ENCODE data around the gene FAM204A.

The FAM204A gene

DNA sequence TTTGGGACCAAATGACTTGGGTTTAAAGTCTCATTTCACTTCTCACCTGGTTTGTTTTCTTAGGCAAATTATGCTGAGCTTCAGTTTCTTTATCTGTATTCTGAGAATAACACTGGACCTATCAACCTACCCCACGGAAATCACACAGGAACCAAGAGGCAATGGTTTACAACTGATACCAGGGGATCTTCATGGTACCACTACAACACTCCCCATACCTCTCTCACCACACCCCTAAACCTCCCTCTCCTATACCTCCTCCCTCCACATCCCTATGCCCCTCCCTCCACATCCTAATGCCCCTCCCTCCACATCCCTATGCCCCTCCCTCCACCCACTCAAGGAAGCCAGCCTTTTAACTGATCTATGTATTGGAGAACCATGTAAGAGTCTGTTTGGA lies 9.9 kb downstream of the FAM204A start:
- DNase-seq (ENCODE audit: low read depth, low spot score) = no peak

DNA sequence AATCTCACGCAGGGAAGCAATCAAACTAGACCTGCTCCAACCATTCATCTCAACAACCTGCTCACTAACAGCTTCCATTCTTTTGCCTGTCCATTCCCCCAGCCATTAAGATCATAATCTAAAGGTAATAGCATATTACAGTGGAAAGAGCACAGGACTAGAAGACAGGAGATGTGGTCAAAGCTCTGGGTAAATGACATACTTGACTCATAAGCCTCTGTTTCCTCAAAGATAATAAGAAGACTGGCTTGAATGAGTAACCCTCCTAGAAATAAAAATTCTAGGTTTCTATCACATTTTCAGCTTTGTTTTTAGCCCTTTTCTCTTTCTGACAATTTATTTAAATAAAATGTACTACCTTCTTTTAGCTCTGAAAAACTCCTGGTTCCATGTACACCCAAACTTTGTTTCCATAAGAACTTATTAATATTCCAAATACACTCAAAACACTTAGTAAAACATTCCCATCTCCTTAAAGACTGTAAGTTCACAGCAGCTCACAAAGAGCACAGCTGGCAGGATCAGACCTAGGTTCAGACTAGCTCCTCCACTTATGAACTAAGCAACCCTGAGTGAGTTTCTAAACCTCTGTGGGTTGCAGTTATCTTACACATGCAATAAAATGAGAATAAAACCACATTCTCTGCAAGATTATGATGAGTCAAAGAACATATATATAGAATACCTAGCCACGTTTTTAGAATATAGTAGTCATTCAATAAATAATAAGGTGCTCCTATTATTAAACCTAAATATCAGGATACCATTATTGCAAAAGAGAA lies 11.6 kb downstream of the FAM204A start:
- no peak for DNase-seq (ENCODE audit: low read depth, low spot score)

DNA sequence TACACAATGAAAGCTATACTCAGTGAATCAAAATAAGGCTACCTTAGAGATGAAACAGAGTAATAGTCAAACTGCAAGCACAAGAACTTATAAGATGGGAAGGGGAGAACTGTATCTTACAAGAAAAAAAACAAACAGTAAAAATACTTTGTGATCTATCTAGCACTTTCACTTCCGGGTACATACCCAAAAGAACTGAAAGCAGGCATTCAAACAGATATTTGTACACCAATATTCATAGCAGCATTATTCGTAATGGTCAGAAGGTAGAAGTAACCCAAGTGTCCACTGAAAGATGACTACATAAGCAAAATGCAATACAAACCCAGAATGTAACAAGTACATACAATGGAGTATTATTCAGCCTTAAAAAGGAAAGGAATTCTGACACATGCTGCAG lies 18.0 kb downstream of the FAM204A start:
- DNase-seq (ENCODE audit: low read depth, low spot score) = no peak

DNA sequence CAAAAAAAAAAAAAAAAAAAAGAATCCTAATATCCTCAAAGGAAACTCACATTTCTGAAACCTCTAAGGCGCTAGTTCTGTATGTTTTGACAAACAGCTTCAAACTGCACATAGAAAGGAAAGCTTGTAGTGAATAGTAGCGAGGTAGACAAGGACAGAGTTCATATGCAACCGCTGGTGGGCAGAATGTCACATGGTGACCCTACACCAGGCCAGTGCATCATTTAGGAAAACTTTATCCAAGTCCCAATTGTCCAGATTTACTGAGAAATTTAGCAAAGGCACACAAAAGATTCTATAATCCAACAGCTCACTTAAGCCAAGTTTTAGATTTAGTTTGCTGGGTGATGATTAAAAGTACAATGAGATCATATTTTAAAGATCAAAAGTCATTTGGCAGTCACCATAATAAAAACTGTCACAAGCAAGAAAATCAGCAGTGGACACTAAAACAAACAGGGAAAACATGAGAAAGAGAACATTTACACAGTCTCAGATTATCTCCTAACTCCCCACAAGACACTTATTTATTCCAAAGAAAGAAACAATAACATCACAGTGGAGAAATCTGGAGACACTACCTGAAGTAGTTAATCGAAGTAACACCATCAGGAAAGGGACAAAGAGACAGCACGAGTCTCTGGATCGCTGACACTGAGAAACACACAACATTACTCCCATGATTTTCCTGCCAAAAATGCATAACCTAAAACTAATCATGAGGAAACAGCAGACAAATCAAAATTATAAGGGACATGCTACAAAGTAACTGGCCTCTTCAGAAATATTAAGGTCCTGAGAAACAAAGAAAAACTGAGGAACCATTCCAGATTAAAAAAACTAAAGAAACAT lies 20.2 kb downstream of the FAM204A start:
- DNase-seq (ENCODE audit: low read depth, low spot score) = no peak

DNA sequence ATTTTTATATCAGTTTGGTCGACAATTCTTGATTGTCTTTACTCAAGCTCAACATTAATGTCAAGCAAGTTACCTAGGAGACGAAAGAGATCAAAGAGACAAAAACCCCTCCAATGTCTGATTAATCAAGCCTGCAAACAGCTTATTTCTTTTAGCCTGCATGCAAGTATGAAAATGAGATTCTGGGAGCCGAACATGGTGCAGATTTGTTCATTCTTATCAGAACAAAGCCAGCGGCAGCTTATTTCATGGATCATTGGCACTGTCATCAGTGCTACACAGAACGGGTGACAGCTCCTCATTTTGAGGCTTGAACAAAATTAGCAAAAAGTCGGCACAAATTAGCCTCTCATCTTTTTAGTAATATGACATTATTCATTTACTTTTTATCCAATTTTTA lies 26.5 kb downstream of the FAM204A start:
- DNase-seq (ENCODE audit: low read depth, low spot score) = no peak

DNA sequence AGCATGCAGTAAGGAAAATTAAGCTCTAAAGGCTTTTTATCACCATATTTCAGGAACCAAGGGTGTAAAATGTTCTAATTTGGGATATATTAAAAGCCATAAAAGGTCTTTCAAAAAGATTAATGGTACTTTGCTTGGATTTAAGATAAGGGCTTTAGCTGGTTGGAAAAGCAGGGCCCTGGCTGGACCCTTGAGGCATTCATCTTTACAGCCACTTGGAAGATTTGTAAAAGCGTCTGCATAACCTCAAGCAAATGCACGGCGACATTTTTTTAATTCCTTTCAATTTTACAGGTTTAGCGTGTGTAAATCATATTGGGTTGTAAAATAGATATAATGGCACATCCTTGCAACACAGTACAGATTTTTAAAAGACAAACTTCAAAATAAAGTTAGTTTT lies 27.2 kb downstream of the FAM204A start:
- DNase-seq (ENCODE audit: low read depth, low spot score) = no peak

DNA sequence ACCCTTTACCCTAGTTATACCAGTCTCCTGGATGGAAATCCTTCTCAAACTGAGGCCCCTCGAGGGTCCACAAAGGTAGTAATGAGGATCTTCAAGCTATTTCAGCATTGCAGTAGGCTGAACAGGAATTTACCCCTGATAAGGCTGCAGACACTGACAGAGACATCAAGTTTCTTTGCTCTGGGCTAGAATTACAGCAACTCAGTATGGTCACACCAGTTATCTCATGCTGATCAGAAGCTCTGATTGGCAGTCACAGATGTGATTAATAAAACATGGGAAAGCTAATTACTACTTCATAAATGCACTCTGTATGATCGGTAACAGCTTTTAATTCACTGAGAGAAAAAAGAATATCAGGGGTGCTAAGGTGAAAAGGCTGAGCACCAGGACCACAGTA lies 30.6 kb downstream of the FAM204A start:
- DNase-seq (ENCODE audit: low read depth, low spot score) = no peak

DNA sequence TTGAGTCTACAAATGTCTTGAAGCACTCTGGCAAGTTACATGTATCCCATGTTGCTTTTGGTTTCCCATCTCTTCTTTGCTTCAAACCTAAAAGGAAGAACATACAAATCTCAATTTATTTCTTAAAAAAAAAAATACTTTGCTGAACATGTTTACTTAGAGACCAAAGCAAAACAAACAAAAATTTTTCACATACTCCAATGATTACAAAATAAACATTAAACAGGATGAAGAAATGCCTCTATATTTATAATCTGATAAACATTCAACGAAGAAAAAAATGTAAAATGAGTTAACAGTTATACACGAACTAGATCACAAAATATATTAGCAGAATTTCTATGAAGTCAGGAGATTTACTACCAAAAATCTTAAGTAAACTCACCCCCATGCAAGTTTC lies 31.3 kb downstream of the FAM204A start:
- no peak for DNase-seq (ENCODE audit: low read depth, low spot score)

DNA sequence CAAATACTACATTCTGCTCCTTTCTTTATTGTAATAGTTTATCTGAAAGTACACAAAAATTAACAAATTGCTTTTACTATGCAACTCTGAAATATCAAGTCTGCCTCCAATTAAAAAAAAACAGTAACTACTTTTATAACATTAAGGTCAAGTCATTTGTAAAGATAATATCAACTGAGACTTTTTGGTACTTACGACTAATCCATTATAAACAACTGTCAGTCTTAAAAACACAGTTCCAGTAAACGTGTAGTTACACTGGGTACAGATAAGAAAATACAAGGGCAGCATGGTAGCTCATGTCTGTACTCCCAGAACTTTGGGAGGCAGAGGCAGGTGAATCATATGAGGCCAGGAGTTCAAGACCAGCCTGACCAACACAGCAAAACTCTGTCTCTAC lies 32.2 kb downstream of the FAM204A start:
- no peak for DNase-seq (ENCODE audit: low read depth, low spot score)

DNA sequence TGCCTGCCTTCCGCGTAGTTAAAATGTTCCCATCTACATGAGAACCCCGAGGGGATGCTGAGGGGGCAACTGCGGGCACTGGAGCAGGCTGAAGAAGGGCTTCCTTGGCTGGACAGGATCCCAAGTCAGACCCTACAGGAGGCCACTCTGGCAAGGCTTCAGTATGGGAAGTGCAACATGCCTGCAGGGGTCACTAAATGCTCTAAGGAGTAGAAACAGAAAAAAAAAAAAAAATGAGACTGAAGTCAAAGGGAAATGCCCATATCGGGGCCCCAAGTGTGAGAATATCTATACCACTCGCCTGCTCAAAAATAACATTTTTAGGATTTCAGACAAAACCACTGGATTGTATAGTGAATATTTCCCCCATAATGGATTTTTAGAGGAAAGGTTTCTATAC lies 33.5 kb downstream of the FAM204A start:
- no peak for DNase-seq (ENCODE audit: low read depth, low spot score)

DNA sequence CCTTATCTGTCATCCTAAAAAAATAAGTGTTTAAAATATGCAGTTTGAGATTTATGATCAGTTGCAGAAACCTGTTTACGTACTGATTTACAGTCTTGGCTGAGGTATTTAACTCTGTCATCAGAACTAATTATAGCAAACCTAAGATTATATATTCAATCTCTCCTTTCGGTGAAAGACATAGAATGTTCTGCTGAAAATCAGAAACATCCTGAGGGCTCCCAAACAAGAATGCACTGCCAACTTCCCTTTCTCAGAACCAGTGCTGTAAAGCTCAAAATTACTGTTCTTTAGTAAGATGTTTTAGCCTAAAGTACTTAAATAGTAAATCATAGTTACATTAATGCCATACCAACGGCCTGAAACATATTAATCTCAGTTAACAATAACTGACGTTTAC lies 34.3 kb downstream of the FAM204A start:
- no peak for DNase-seq (ENCODE audit: low read depth, low spot score)

DNA sequence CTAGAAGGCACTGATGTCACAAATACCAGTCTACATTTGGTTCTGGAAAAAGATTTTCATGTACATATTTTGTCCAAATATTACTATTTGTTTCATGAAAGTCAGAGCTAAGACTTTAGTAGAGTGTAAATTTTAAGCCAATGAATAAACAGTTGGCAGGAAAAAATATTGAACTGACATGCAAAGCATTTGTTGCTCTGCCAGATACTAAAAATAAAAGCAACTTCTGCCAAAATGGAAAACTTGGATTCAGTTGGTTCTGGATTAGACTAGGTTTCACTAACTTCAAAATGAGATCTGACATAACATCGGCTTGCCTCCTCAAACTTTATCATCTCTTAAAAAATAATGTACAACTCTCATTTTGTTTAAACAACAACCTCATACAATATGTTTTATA lies 34.9 kb downstream of the FAM204A start:
- no peak for DNase-seq (ENCODE audit: low read depth, low spot score)

DNA sequence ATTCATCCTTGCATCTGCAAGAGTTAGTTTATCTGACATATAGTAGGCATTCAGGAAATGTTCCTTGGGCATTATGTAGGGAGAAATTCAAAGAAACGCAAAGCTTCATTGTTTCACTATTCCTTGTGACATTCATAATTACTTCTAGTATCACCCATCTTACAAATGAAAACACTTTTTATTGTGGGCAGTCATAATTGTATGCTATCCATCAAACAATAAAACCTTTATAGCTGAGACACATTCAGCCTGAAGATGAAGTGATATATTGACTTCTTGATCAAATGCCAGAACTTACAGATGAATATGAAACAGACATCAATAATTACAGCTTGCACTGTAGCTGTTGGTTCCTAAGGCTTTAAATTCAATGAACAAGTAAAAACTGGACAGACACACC lies 36.4 kb downstream of the FAM204A start:
- no peak for DNase-seq (ENCODE audit: low read depth, low spot score)

DNA sequence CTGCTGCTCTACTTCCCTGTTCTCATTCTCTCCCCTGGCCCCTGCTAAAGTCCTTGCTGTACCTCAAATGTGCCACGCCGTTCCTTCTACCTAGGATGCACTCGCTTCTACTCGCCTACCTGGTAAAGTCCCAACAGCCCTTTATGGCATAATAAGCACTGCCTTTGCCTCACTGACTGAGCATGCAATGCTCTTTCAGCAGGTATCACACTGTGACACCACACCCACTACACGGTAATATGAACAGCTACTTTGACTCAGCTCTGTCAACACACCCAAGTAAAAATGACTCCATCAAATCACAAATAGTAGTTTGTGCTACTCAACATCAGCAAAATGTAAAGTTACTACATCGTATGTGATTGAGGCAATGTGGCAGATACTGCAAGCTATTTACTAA lies 37.6 kb downstream of the FAM204A start:
- no peak for DNase-seq (ENCODE audit: low read depth, low spot score)

DNA sequence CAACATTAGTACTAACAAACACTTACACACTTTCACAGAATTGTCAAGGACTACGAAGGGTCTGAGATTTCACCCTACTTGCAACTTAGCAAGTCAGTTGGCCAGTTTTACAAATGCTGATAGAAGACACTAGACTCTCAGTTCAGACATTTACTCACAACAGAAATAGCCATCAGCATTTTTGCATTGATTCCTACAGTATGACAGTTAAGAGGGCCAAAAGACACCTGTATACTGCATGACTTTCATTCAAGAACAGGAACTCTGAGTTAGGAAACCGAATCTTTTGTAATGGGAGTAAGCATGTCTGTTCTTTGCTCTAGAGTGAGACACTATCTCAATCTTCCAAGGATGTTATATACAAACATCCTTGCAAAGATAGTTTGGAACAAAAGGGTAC lies 40.9 kb downstream of the FAM204A start:
- DNase-seq (ENCODE audit: low read depth, low spot score) = no peak

DNA sequence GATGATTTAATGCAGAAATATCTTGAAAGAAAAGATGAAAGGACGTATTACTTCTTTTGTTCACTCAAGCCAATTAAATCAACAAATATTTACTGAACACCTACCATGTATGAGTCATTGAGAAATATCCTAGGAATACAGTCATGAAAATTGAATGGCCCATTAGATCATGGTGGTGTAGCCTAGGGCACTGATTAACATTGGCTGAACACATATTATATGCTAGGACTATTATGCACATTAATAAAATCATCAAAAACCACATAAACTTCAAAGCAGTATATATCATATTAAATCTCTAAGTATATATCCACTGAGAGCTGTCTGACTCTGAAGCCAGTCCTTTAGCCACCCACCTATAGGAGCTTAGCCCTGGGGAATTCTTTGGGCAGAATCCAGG lies 41.8 kb downstream of the FAM204A start:
- no peak for DNase-seq (ENCODE audit: low read depth, low spot score)

DNA sequence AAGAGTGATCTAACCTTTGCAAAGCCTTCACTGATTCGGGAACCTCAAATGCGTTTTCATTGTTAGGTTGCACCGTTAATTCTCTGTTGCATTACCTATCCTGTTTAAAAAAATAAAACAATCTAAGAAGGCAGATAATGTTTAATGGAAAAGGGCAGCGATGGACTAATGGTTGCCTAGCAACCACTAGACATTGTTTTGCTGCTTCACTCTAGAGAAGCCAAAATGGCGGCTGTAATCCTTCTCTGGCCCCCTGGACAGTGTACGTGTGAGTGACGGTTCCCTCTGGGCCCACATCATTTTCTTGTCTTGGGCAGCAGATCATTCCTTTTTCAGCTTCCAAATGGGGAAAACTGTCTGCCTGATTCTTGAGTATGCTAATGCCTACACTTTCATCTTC lies 43.3 kb downstream of the FAM204A start:
- no peak for DNase-seq (ENCODE audit: low read depth, low spot score)

DNA sequence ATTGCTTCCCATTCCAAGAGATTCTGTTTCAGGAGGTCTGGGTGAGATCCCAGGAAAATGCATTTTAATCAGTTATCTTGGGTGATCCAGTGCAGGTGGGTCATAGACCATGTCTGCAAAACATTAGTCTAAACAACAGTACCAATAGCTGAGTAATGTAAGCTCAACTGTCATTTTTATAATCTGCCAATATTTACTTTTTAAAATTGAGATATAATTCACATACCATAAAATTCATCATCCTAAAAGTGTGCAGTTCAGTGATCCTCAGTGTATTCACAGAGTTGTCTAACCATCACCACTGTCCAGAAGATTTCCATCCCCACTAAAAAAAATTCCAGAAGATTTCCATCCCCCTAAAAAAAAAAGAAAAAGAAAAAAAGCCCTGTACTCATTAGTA lies 51.0 kb downstream of the FAM204A start:
- no peak for DNase-seq (ENCODE audit: low read depth, low spot score)

DNA sequence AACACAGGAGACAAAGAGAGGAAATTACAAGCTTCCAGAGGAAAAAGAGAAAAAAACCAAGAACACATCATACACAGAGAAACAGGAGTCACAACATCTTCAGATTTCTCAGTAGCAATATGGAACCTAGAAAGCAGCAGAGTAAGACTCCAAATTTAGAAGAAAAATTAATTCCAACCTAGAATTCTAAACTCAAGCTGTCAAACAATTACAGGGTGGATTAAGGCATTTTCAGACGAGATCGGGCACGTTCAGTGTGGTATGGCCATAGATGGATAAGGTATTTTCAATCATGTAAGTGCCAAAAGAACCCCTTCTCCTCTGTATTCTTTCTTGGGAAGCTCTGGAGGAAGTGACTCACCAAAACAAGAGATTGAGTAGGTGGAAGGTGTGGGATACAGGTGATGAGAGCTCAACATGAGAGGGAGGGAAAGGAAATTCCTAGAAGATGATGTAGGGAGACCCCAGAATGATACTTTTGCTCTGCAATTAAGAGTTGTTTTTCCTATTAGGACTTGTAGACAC lies 51.6 kb downstream of the FAM204A start:
- no peak for DNase-seq (ENCODE audit: low read depth, low spot score)

DNA sequence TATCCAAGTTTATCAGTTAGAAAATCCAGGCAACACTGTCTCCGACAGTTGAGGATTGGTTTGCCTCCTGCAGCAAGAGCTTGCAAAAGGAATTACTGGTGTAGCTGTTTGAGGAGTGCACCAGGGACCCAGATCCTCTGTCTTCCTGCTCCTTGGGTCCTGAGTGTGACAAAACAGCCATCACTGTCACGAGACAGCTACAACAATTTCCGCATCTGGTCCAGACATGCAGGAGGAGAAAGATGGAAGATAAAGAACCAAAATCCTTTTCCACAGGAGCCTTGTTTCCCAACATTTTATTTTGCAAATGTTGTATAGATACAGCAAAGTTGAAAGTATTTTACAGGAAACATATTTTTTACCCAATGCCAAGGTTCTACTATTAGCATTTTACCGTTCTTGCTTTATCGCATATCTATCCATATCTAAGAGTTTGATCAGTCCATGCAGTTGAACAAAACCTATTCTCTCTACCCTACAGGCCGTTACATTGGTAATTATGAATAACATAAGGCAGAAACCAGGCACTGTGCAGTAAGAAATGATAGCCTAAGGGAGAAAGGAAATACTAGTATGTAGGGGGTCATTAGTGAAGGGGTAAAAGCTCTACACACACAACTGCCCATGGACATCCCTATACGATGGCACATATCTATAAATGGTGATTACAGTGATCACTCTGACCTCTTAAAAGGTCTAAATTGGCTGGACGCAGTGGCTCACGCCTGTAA lies 54.9 kb downstream of the FAM204A start:
- no peak for DNase-seq (ENCODE audit: low read depth, low spot score)

DNA sequence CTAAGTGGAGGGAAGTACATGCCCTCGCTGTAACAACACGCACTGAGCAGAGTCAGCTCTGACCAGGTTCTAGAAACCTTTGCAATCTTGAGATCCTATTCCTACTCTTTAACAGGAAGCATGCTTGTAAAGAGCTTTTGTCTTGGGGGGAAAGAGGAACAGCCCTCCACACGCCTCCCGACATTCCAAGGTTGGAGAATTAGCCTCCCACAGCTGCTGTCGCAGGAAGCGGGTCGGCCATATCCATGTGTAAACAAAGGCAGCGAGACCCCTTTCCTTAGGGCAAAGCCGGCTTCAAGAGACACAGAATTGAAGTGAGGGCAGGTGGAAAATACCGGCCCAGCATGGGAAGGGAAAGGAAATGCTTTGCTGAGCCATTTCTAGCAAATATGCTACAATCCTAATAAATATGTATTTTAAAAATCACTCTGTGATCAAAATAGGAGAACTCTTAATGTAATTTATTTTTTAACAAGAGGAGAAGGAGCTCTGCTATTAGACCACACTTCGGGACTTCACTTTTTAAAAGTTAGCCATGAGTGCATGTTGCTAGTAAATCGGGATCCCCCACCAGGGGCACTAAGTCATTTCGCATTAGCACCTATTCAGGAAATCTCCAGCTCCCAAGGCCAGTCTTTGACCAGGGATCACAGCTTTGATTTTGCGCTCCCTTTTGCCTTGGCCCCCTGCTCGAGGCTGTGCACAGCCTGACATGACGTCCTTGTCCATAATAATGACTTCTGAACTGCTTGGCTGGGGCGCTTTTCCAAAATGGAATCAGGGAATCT lies 55.9 kb downstream of the FAM204A start:
- DNase-seq (ENCODE audit: low read depth, low spot score) = no peak

Data from smooth muscle cell of the brain vasculature (primary cell).